Astrocyte (in vitro differentiated cells and primary cell): ENCODE results near the gene RHOXF2.

ENCODE experiments used
- EZH2 ChIP-seq: IDR thresholded peaks from 2 replicates; pipeline ENCODE4 v1.6.1; 2012; ENCODE audit warnings: mild to moderate bottlenecking, low read length, inconsistent platforms; ENCODE audit not compliant: insufficient read depth
- TF ChIP-seq, protein P1 (sequence below): IDR thresholded peaks from 2 replicates; pipeline ENCODE4 v1.5.1; 2011; ENCODE audit warnings: low read depth, mild to moderate bottlenecking, inconsistent platforms, low read length, moderate library complexity; ENCODE audit not compliant: insufficient read depth

GRCh38 chrX:120213438-120214265 is 55.2 kb downstream of the RHOXF2 start:
- TF ChIP-seq, protein P1, sequence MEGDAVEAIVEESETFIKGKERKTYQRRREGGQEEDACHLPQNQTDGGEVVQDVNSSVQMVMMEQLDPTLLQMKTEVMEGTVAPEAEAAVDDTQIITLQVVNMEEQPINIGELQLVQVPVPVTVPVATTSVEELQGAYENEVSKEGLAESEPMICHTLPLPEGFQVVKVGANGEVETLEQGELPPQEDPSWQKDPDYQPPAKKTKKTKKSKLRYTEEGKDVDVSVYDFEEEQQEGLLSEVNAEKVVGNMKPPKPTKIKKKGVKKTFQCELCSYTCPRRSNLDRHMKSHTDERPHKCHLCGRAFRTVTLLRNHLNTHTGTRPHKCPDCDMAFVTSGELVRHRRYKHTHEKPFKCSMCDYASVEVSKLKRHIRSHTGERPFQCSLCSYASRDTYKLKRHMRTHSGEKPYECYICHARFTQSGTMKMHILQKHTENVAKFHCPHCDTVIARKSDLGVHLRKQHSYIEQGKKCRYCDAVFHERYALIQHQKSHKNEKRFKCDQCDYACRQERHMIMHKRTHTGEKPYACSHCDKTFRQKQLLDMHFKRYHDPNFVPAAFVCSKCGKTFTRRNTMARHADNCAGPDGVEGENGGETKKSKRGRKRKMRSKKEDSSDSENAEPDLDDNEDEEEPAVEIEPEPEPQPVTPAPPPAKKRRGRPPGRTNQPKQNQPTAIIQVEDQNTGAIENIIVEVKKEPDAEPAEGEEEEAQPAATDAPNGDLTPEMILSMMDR = peak; percentile 63
- TF ChIP-seq EZH2 = no peak
